ENCODE results near the gene LRRC1.

DNA sequence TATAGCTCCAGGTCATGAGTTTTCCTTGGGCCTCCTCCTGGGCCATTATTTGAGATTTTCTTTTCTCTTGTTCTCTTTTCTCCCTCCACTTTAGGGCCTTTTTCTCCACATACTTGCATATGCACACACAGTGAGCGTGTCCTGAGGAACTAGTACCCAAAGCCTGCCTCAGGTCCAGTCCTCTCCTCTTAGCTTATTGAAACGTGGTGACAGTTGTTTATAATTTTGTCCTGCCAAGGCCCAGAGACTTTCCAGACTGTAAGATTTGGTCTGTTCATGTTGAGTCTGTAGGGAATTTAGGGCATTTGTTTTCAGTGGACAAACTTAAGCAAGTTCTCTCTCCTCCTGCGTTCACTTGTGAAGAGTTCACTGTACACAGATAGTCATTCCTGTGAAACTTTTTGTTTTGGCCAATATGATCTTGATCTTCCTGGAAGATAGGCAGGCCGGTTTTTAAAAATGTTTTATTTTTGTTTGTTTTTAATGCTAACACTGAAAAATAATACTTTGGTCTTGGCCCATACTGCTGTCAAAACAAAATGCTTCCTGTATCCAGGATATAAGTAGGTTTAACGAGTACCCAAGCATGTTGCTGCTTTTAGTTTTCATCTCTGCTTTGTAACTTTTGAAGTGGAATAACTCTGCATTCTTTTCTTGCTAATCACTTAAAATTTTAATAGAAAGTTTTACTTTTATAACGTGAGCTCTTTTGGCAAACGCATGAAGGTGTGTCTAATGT, 20.7 kb downstream of the LRRC1 start:
- TF ChIP-seq EZH2 (IDR thresholded peaks at IDR 0.05; ENCODE audit: low read length): no peak
- TF ChIP-seq, protein P1, sequence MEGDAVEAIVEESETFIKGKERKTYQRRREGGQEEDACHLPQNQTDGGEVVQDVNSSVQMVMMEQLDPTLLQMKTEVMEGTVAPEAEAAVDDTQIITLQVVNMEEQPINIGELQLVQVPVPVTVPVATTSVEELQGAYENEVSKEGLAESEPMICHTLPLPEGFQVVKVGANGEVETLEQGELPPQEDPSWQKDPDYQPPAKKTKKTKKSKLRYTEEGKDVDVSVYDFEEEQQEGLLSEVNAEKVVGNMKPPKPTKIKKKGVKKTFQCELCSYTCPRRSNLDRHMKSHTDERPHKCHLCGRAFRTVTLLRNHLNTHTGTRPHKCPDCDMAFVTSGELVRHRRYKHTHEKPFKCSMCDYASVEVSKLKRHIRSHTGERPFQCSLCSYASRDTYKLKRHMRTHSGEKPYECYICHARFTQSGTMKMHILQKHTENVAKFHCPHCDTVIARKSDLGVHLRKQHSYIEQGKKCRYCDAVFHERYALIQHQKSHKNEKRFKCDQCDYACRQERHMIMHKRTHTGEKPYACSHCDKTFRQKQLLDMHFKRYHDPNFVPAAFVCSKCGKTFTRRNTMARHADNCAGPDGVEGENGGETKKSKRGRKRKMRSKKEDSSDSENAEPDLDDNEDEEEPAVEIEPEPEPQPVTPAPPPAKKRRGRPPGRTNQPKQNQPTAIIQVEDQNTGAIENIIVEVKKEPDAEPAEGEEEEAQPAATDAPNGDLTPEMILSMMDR (optimal IDR thresholded peaks at IDR 0.05 in 1 of 3, IDR thresholded peaks at IDR 0.05 in 1 of 3, conservative IDR thresholded peaks at IDR 0.05 in 1 of 3; ENCODE audit: extremely low read depth in 1 of 3, insufficient read depth in 2 of 3, low read length in 3 of 3): no peak

All from keratinocyte (primary cell).